GM11168 (cell line): ENCODE measurements around the gene REX1BD.

Experiments used
- in situ Hi-C: fragments of 300-500 bp; cut with MboI; formaldehyde crosslinking; loops from one replicate; pipeline ENCODE4 v1.12.0; 2022; ENCODE audit warnings: low sequenced_read_pairs; ENCODE audit not compliant: unreplicated experiment

REX1BD gene

DNA sequence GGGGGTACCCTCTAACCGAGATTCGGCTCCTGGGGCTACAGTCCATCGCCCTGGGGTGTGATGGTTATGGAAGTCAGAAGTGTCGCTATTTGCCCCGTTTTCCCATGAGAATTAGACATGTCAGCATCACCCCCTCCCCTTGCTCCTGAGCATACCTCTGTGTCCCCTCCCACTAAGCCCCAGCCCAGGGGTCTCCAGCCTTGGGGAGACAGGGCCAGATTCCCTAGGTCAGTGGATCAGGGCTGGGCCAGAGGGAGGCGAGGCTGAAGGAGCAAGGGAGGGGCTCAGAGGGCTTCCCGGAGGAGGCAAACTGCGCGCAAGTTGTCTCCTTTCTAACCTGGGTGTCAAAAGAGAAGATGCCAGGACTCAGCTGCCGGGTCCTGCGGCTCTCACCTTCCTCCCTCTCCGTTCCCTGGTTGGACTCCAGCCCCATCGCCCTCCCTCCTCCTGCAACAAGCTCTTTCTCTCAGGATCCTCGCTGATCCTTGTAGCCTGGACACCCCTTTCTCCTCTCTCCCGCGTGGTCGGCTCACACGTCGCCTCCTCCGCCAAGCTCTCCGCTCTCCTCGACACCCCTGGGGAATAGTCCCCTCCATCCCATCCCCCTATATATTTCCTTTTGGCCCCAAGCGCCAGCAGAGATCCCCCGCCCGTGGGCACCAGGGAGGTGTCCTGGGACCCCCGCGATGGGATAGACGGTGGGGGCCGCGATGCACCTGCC is 23.6 kb downstream of the REX1BD start:
- in situ Hi-C loops = no loop called here

DNA sequence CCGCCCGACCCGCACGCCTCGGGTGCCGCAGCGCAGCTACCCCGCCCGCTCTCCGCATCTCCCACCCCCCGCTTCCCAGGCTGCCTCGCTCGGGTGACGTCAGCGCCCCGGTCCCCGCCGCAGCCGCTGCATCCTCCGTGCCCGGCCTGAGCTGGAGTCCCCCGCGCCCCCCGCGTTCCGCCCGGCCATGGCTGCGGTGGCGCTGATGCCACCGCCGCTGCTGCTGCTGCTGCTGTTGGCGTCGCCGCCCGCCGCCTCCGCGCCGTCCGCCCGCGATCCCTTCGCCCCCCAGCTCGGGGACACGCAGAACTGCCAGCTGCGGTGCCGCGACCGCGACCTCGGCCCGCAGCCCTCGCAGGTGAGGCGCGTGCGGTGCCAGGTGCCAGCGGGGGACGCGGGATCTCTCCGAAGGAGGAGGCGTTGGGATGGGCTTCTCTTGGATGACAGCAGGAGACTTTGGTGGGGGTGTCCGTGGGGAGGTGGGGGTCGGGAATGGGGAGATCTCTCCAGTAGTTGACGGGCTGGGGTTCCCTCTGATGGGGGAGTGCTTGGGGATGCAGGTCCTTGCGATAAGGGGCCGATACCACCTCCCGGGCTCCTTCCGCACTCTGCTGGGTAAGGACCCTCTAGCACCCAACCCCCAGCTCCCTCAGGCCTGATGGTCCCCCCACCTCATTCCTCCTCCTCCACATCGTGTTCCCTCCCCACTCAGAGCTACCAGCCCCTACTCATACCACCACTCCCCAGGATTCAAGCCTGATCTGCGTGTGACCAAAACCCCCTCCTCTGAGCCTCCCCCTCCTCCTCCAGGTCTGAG is 24.4 kb downstream of the REX1BD start, which contains the start of gene TMEM59L:
Gene TMEM59L, plus strand, starts transcription at position 99 of the 817 bp plus-strand sequence. Its CDS starts 89 bp downstream, at position 188.
- in situ Hi-C loops = no loop called here

DNA sequence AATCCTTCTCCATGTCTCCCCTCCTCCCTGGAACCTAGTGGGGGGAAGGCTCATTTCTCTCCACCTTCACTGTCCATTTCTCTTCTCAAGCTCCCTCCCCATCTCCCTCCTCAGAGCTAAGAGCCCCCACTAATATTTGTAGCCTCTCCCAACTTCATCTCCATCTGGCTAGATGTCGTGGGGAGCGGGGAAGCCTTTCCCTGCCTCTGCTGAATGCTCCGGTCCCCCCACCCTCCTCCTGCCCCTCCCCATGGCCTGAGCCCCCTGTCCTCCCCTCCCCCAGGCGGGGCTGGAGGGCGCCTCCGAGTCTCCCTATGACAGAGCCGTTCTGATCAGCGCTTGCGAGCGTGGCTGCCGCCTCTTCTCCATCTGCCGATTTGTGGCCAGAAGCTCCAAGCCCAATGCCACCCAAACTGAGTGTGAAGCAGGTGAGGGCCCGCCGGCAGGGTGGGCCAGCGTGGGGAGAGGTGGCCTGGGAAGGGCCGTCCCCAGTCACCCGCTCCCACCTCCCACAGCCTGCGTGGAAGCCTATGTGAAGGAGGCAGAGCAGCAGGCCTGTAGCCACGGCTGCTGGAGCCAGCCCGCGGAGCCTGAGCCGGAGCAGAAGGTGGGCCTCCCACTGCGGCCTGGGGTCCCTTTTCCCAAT is 25.1 kb downstream of the REX1BD start:
- in situ Hi-C loops = no loop called here

DNA sequence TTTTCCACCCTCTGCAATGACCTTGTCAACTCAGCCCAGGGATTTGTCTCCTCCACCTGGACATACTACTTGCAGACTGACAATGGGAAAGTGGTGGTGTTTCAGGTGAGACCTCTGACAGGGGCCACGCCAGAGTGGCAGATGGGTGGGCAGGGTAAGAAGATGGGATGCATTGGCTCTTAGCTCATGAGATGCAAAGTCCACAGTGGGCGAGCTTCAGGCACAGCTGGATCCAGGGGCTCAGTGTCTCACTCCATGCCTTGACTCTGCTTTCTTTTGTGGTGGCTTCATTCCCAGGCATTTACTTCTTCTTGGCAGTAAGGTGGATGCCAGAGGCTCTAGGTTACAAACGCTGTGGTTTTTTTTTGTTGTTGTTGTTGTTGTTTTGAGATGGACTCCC is 27.4 kb downstream of the REX1BD start:
- in situ Hi-C loops = no loop called here

DNA sequence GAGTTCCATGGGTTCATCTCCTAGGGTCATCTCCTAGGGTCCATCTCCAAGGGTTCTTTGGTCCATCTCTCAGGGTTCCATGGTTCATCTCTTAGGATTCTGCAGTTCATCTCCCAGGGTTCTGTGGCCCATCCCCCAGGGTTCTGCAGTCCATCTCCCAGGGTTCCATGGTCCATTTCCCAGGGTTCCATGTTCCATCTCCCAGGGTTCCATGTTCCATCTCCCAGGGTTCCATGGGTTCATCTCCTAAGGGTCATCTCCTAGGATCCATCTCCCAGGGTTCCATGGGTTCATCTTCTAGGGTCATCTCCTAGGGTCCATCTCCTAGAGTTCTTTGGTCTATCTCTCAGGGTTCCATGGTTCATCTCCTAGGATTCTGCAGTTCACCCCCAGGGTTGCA is 29.0 kb downstream of the REX1BD start:
- in situ Hi-C loops = no loop called here

DNA sequence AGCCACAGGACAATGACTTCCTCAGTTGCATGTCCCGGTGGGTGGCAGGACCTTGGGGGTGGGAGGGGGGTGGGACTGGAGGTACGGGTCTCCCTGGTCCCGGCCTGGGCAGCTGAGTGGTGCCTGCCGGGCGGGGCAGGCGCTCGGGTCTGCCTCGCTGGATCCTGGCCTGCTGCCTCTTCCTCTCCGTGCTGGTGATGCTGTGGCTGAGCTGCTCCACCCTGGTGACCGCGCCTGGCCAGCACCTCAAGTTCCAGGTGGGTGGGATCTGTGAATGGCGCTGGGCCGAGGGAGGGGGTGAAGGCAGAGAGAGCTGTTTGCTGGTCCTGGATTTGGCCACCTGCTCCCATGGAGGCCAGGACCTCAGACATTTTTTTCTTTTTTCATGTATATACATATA is 29.6 kb downstream of the REX1BD start:
- in situ Hi-C loops = no loop called here

DNA sequence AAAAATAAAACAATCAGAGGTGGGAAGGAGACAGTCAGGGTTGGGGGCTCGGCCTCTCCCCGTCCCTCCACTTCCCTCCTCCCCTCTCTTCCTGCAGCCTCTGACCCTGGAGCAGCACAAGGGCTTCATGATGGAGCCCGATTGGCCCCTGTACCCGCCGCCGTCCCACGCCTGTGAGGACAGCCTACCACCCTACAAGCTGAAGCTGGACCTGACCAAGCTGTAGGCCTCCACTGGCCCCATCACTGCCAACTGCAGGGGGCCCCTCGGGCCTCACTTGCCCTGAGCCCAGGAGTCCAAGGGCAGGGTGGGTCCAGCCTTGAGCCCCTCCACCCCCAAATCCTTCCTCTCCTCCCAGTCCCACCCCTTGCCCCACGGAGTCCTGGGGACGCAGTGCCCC is 31.7 kb downstream of the REX1BD start:
- in situ Hi-C loops = no loop called here

DNA sequence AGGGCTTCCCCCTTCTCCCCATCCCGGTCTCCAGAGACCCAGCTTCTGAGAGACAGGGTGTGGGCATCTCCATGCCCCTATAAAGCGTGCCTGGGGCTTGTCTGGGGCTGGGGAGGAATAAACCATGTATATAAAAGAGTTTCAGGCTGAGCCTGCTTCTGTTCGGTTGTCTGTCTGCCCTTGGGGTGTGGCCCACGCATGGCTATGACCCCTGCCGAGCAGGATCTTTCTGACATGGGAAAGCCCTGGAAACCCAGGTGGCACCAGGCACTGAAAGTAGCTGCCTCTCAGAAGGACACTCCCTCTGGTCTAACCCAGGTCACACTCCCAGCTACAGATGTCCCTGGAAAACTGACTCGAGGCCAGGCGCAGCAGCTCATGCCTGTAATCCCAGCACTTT is 32.3 kb downstream of the REX1BD start:
- in situ Hi-C loops = no loop called here

DNA sequence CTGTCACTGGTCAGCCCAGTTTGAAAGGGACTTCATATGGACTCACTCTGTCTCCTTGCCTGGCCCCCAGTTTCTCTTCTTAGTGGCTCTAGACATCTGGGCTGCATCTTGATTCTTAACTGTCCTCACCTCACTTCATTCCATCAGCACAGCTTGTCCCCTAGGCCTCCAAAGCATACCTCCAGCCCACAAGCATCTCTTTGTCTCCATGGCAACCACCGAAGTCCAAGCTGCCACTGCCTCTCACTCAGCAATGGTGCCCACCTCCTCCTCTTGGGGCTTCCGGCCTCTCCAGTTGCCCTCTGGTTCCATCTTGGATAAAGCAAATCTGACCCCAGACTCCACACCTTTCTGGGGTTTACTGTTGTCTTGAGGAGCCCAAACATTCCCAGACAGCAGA is 38.3 kb downstream of the REX1BD start:
- in situ Hi-C loops = no loop called here

DNA sequence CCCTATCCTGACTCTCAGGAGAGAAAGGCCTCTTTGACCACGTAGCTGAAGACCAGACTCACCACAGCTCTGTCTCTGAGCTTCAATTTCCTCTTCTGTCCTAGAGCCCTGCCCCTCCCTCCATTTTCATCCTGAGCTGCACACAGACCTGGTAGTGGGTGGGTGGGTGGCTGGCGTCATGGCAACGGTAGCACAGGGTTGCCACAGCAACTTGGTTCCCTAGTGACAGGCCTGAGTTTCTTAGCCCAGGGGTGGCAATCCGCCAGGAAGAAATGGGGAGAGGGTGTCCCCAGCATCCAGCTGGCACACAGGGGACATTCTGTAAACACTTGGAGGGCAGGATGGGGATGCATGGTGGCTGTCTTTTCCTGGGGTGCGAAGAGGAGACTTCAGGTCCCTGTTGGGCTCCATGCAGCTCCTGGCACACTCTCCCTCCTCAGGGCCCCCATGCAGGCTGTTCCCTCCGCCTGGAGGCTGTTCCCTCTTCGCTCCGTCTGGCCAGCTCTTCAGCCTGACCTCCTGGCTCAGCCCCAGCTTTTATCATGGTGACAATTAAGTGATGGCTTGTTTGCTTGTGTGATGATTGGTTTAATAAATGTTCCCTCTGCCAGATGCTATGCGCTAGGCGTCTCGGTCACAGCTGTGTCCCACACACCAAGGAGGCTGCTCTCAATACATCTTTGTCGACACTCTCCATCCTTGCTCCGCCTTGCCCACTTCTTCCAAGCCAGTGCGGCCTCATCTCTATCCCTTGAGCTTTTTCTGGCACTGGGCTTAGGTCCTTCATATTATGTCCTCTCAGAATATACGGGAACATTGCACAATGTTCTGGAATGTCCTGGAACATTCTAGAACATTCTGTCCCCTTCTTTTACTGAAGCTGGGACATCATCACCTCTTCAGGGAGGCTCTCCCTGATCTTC is 40.8 kb downstream of the REX1BD start:
- in situ Hi-C loops = no loop called here

DNA sequence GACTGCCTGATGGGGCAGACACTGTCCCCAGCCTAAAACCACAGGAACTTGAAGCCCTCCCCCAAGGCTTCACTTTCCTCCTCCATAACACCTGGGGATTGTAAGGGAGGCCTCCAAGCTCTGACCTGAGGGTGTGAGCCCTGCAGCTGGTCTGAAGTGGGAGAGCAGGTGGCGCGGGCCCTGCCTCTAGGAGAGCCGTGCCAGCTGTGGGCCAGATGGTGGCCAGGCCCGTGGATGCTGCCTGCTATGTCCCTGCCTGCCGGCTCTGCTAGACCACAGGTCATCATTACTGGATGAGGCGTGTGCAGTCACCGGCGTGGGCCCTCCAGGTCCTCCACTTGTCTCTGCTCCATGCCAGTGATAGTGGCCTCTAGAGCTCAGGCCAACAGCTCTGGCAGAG is 44.7 kb downstream of the REX1BD start:
- in situ Hi-C loops = no loop called here

DNA sequence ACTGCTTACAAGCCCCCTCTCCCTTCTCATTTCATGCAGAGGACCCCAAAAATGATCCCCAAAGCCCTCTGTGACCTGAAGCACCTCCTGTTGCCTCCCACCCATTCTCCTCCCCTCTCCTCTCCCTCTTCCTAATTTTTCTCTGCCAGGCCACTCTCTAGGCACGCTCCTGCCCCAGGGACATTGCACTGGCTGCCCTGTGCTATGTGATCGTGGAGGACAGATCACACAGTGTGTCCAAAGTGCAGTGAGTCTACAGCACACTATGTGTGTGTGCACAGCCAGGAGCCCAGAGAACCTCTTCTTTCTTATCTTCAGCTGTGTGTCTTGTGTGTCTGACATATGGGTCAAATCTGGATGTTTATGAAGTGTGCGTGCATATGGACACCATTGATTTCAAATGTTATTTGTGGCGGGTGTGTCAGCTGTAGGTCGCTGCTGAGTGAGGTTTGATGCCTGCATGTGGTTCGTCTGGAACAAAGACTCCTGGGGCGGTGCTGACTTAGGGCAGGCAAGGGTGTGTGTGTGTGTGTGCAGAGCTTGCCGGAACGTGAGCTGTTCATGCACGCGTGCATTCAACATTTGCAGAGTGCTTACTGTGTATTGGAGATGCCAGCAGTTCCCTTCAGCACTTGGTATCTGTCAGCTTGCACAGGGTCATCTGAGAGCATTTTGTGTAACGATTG is 46.2 kb downstream of the REX1BD start:
- in situ Hi-C loops = no loop called here

DNA sequence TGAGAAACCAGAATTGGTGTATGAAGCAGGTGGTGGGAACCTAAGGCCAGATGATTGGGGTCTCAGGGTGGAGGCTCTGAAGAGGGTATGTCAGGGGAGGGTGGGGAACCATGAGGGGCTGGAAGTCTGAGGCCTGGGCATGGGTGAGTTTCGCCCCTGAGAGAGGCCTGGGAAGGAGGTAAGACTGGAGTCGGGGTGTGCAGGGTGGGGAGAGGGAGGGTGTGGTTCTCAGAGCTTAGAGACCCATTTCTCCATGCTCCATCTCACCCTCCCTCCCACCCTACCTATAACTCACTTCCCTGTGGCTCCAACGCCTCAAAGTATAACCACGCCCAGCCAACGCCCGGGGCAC is 47.2 kb downstream of the REX1BD start:
- in situ Hi-C loops = no loop called here

DNA sequence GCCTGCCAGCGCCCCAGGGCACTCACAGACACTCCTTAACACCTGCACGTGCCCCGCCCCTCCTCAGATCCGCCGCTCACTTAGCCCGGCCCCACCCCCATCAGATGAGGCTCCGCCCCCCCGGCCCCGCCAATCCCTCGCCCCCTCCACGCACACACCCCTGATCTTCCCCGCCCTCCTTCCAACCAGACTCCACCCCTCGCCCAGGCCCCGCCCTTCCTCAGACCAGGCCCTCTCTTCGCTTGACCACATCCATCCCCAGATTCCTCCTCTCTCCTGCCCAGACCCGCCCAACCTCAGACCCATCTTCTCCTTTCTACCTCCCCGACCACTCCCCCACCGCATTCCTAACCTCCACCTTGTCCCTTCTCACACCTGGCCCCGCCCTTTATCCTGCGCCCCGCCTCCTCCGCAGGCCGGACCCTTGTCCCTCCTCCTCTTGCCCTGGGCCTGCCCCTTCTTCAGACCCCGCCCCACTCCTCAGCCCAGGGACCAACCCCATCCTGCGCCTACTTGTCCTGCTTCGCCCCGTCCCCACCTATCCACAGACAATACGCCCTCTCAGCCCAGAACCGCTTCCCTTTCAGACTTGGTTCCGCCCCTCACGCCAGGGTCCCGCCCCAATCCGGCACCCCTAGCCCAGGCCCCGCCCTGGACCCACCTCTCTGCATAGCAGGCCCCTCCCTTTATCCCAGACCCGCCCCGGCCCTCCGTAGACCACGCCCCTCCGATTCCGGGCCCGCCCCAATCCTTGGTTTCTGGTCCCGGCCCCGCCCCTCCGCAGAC is 47.8 kb downstream of the REX1BD start:
- in situ Hi-C loops = no loop called here

DNA sequence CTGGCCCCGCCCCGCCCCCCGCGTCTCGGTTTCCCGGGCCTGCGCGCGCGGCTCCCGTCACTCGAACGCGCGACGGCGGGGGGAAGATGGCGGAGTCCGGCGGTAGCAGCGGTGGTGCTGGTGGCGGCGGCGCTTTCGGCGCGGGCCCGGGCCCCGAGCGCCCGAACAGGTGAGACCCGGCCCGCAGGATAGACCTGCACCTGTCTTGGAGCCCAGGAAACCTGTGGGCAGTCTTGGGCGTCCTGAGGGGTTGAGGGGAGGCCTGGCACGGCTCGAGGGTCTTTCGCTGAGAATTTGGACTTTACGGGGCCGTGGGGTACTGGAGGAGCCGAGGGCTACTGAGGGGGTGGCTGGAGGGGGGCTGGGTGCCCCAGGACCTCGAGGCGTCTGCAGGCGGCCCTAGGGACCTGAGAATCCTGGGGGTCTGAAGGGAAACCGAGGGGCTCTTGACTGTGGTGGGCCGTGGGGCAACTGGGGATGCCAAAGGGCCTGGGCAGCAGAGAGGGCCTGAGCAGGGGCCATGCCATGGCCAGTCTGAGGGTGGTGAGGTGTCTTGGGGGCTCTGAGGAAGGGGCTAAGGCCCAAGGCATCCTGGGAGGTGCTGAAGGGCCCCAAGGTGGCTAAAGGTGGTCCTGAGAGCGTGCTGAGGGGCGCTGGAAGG is 48.5 kb downstream of the REX1BD start, which contains the start of gene KLHL26:
Gene KLHL26, plus strand, starts transcription at position 60 of the 661 bp plus-strand sequence. Its CDS starts 27 bp downstream, at position 87.
- in situ Hi-C loops = no loop called here

DNA sequence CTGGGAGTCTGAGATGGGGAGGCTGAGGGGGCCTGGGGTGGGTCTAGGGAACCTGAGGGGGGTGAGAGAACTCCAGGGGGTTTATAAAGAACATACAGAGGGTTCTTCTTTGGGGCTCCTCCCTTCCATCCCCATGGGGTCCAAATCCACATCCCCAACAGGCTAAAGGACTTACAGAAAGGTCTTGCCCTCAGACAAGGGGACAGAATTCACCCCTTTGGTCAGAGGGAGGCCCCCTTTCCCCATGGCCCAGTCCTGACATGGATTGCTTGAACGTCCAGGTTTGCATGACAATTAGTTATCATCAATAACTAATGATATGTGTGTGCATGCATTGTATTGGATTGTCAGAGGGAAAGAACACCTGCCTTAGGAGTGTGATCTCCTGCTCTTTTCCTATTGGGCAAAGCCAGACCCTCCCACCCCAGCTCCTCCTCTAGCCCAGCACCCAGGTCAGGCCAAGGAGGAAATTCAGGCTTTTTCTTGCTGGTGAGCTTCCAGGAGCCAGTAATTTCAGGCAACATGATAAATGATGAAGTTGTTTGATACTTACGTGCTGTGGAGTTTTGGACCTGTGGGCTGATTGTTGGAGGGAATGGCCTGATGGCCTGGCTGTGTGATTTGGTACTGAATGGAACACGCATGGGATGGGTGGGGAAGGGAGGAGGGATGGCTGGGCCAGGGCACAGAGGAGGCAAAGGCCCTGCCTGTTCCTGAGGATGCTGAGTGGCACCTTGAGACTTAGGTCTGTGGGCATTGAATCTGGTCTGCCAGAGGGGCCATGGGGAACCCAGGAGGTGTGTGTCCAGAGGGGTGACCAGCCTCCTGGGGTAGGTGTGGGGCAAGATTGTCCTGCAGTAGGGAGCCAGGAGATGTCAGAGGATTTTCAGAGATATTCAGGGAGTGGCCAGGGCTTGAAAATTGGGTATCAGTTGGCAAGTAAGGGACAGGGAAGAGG is 49.4 kb downstream of the REX1BD start:
- in situ Hi-C loops = no loop called here

DNA sequence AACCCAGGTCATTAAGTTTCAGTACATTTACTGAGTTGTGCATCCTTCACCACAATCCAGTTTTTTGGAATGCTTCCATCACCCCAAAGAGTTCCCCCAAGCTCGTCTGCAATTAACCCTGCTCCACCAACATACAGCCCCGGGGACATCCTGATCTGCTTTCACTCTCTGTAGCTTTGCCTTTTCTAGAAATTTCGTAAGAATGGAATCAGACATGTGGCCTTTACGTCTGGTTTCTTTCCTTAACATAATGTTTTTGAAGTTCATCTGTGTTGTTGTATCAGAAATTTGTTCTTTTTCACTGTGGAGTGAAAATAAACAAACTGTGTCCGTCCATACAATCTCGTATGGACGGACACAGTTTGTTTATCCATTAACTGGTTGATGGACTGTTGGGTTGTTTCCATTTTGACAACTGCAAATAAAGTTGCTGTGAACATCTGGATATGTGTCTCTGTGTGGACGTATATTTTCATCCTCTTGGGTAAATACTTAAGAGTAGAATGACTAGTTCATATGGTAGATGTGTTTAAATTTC is 51.2 kb downstream of the REX1BD start:
- in situ Hi-C loops = no loop called here
